Measurements from ENCODE around the gene AJAP1.
"Not testable (repeated sequence)": the region's sequence is repeated elsewhere in the genome, so short reads cannot be mapped to it uniquely, and the experiment has no call there.

Gene AJAP1

DNA sequence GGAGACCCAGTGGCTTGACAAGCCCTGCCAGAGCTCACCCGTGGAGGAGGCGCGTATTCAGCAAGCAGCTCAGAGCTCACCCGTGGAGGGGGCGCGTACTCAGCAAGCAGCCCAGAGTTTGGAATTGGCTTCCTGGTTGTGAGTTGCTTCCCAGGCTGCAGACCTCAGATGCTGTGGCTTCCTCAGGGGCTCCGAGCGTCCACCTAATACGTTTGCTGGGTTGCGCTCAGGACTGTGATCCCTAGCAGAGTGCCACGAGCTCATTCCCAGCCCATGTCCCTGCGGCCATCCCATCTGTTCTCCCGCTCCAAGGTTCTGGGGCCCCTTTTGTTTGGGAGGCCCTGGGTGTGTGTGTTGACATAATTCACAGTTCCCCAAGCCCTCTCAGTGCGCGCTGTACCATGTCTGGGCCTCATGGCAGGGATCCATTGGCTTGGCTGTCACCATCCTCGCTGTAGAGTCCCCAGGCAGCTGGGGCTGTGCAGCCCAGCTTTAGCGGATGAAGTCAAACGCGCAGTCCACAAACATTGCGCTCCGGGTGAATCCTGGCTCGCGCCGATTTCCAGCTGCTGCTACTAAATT lies 3.6 kb downstream of the AJAP1 start:
- no peak for DNase-seq (ENCODE audit: low read depth in 2 of 2)

DNA sequence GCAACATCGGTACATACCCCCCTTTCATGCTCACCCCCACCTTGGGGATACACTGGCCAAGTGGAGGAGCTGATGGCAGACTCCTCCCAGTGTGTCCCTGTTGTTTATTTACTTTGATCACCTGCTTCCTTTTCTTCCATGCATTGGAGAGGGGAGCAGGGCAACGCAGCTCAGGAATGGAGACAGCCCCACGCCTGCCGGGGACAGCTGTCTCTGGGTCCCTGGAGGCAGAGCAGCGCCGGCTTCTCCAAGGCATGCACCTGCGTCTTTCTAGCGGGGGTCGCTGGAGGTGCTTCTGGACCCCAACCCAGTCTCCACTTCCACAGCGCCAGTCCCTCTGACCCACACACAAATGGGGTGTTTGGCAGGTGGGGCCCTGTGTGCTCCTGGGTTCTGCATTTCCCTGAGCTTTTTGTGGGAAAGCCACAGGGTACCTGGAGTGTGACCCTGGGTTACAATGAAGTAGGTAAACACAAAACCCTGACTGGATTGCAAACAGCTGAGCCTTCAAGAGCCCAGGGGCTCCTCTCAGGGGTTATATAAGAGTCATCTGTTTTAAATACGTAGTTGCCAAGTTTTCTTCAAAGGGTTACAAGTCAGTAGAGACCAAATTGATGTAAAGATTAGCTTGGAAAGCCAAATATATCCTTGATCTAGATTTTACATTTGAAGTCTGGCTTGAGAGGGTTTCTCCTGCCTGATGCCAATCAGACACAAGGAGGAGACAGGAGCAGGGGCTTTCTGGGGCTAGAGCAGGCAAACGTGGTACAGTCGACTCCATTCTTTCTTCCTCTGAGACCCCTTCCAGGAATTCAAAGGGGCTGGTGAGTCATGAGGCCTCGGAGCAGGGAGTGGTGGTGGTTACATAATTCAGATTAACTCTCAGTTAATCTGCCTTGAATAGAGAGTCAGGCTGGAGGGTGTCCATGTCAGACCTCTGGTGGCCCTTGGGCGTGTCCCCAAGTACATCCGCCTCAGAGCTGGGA lies 4.5 kb downstream of the AJAP1 start:
- DNase-seq (ENCODE audit: low read depth in 2 of 2), result no peak

DNA sequence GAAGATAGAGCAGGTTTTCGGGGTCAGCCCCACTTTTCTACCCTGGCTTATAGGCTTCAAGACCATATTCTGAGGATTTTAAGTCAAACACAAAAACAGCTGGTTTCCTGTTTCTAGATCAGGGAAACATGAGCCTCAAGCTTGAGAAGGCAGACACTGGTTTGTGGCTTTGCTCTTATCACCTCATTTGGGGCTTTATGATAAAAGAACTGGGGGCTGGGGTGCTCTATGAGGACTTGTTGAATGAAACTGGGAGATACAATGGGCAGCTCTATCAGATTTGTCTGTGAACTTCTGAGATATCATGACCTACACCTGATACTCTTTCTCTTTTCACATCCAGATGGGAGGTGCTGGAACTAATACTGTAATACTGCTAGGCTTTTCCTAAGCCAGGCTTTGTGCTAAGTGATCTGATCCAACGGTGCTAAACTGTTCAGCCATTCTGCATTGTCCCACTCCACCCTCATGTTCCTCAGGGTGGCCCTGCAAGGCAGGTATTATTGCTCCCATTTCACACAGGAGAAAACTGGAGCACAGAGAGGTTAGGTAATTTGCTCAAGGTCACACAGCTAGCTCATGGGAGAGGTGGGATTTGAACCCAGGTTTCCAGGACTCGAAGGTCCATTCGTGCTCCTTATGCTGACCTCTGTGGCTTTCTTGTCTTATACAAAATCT lies 6.6 kb downstream of the AJAP1 start:
- DNase-seq (ENCODE audit: low read depth in 2 of 2), result no peak

DNA sequence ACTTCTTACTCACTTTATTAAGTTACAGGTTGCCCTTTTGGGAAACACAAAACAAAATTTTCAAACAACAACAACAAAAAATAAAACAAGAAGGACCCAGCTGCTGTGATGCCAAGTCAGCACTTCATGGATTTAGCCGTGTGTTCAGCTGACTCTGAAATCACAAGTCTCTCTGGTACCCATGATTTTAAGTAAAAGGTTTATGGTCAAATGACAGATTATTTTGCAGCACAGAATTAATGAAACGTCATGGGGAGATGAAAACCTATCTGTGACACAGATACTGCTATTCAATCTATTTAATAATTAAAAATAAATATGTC lies 7.1 kb downstream of the AJAP1 start:
- no peak for DNase-seq (ENCODE audit: low read depth in 2 of 2)

DNA sequence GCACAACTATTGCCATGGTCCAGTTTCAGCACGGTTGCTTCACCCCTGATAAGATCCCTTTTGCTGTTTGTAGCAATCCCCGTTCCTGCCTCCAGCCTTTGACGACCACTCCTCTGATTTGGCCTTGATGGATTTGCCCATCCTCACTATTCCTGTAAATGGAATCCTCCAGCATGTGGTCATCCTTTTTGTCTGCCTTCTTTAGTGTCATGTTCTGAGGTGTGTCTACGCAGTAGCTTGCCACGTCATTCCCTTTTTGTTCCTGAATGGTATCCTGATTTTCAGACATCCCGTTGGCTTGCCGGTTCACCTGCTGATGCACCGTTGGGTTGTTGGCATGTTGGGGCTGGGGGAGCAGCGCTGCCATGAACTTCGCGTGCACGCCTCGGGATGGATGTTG lies 7.8 kb downstream of the AJAP1 start:
- no peak for DNase-seq (ENCODE audit: low read depth in 2 of 2)

DNA sequence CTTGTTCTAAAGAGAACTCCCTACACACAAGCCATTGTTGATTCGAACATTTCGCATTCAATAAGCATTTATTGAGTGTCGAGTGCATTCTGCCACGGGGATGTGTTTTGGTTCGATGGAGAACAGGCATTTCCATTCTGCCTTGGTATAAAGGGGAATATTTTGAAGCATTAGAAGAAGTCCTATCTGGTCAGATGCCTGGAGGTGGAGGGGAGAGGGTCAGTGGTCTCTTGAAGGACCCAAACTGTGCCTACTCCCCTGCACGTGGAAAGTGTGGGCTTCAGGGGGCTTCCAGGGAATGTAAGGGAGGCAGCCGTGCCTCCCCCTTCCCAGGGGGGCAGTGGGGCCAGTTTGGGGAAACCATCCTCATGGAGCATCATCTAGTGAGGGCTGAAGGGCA lies 8.3 kb downstream of the AJAP1 start:
- DNase-seq (ENCODE audit: low read depth in 2 of 2), result no peak

DNA sequence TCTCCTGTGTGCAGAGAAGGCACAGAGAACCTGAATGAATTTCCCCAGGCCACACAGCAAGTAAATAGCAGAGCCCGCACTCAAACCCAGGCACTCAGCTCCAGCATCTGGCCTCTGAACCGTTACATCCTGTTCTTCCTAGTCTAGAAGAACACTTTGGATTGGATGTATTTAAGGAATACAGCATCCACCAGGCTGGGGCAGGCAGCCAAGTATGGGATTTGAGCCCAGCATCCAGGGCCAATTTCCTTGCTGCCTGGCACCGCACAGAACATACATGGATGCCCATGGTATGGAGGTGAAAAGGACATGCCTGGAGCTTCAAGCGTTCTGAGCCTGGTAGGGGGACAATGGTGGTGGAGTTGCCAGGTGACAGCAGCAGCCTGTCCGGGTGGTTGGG lies 9.7 kb downstream of the AJAP1 start:
- DNase-seq (ENCODE audit: low read depth in 2 of 2), result no peak

DNA sequence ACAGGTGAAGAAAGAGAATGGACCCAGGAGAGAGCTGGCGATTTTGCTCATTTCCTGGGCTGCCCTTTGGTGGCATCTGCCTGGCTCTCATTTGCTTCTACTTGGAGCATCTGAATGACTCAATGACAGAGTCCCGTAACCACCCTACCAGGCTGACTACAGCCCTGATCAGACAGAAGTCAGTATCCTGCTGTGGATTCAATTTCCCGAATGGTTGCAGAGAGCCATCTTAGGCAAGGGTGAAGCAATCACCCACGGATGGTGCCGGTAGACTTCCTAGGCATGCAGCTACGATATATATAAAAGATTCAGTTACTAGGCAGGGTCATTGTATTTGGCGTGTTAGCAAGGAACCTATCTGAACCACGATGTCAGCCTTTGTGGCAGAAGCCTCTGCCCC lies 10.2 kb downstream of the AJAP1 start:
- no peak for DNase-seq (ENCODE audit: low read depth in 2 of 2)

DNA sequence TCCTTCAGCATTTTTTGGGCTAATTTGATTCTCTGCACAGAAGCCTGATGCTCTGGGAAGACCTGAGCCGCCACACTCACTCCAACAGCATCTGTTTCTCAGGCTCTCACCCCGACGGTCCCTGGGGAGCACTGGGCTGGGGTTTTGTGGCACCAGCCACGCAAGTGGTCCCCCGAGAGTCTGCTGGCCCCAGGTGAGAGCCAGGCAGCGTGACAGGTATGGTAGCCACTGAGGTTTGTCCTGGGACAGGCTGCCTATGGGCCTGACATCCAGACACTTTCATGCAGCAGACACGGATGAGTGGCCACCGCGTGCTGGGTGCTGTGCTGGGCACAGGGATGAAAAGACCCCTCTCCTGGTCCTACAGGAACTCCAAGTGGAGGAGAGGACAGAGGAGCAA lies 11.0 kb downstream of the AJAP1 start:
- no peak for DNase-seq (ENCODE audit: low read depth in 2 of 2)

DNA sequence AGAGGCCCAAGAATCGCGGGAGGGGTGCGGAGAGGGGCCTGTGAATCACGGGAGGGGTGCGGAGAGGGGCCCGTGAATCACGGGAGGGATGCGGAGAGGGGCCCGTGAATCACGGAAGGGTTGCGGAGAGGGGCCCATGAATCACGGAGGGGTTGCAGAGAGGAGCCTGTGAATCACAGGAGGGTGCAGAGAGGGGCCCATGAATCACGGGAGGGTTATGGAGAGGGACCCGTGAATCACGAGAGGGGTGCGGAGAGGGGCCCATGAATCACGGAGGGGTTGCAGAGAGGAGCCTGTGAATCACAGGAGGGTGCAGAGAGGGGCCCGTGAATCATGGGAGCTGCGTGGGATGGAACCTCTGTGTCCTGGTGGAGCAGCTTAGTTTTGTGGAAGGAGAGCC lies 12.3 kb downstream of the AJAP1 start:
- DNase-seq (ENCODE audit: low read depth in 2 of 2), result not testable (repeated sequence)

DNA sequence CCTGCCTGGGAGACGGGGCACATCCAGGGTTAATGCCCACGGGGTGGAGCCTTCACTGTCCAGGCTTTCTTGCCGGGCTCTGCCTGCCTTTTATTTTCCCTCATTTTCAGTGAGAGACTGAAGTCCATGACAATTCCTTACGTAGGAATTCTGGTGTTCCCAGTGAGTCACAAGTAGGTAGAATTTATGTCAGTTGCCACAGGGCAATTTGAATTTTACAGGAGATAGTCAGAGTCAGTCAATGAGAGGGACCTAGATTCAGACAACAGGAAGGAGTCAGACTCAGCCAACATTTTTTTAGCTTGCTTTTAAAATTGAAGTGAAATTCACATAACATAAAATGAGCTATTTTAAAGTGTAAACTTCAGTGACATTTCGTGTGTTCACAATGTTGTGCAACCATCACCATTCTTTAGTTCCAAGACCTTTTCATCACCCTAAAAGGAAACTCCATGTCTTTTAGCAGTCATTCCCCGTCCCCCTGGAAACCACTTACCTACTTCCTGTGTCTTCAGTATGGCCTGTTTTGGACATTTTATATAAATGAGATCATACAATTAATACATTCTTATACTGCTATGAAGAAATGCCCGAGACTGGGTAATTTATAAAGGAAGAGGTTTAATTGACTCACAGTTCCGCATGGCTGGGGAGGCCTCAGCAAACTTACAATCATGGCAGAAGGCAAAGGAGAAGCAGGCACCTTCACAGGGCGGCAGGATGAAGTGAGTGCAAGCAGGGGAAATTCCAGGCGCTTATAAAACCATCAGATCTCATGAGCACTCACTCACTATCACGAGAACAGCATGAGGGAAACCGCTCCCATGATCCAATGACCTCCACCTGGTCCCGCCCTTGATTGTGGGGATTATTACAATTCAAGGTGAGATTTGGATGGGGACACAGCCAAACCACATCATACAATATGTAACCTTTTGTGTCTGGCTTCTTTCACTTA lies 14.6 kb downstream of the AJAP1 start:
- DNase-seq (ENCODE audit: low read depth in 2 of 2), result no peak

DNA sequence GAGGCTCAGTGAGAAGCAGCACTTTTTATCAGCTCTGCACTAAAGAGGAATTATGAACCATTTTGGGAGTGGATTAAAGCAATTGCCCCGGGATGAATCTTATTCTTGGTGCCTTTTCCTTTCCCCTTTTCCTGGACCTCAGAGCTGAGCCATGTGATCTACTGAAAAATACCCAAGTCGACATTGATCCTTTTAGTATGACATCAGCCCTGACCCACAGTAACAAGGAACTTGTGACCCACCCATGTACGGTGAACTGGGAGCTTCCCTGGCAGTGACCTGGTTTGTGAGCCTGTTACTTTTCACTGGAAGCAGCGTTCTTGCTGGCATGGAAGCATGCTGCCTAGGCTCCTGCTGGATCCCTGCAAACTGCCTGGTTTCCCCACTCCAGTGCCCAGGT lies 15.9 kb downstream of the AJAP1 start:
- DNase-seq (ENCODE audit: low read depth in 2 of 2), result no peak

DNA sequence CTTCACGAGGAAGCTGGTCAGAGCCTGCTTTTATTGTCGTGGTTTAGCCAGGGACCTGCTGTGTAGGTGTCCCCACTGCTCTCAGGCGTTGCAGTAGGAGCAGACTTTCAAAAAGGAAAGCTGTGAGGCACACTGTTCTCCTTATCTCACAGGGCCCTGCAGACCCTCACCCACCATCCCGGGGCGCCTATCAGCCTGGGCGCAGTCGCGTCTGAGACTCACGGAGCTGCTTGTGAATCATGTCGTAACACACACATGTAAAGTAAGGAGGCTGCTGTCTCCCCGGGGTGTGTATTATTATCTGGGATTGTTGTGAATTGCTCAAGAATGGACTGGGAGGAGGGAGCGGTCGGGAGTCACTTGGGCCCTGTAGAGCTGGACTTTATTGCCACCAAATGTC lies 17.4 kb downstream of the AJAP1 start:
- DNase-seq (ENCODE audit: low read depth in 2 of 2), result no peak

DNA sequence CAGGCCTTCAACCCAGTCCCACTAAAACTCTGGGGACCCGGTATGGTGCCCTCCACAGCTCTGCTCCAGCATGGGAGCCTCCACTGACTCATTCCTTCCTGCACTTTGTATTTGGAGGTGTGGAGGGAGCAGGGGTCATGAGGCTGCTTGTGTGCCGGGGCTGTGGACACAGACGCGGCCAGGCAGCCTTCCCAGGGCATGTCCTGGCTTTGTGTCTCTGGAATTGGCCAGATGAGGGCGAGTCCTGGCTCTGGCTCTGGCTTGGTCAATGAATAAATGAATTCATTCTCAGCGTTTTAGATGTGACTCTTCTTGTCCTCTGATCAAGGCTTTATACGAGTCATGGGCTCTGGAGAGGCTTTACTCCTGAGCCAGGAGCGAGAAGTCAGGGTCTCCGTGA lies 19.1 kb downstream of the AJAP1 start:
- no peak for DNase-seq (ENCODE audit: low read depth in 2 of 2)

DNA sequence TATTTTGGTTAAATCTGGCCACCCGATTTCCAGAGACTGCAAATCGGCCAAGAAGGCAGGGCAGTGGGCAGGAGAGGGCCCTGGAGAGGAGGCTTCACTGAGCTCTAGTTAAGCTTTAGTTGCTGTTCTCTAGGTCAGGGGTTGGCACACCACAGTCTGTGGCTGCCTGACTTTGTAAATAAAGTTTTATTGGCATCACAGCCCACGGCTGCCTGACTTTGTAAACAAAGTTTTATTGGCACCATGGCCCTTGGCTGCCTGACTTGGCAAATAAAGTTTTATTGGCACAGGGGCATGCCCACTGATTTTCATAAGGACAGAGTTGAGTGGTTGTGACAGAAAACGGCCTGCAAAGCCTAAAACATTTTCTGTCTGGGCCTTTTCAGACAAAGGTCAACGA lies 19.7 kb downstream of the AJAP1 start:
- DNase-seq (ENCODE audit: low read depth in 2 of 2), result no peak

DNA sequence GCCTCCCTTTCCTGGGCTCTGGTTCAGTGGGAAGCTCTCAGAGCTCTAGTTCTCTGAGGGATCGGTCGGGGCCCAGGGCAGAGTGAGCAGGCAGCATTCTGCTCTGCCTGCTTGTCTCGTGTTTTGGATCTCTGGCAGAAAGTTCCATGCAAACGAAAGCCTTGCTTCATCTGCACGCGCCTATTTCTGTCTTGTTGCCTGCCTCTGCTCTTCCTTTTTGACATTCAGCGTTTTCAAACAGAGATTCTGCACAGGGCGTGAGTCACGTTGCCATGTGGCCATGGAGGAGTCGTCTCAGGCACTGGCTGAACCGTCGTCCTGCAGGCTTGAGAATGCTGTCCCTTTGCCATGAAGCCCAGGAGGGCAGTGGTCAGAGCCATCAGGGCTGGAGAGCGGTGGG lies 20.3 kb downstream of the AJAP1 start:
- DNase-seq (ENCODE audit: low read depth in 2 of 2), result no peak

DNA sequence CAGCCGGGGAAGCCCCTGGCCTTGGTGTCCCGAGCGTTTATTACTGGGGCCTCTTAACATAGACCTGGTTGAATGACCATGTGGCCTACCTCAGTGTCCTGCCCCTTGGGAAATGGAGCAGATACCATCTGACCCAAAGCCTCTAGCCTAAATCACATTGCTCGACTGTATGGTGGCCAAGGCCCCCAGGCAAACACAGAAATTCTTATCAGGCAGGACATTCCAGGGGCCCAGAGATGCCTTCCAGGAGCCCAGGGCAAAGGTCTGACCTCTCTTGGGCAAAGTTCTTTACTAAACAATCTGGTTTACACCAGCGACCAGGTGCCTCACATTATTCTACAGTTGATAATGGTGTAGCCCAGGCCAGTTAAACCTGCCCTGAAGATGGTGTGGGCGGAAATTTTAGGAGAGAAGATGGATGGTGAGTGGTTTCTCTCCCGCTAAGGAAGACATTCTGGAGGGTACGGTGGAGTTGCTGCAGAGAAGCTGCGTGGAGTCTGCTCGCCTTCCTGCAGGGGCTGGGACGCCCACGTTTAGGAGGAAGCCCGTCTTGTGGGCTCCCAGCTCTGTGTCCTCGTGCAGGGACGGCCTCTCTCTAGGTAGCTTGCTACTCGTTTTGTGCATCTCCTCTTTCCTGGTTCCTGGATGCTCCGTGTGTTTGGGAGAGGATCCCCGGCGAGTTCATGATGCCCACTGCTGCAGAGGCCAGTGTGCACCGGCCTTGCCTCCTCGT lies 21.2 kb downstream of the AJAP1 start:
- no peak for DNase-seq (ENCODE audit: low read depth in 2 of 2)

DNA sequence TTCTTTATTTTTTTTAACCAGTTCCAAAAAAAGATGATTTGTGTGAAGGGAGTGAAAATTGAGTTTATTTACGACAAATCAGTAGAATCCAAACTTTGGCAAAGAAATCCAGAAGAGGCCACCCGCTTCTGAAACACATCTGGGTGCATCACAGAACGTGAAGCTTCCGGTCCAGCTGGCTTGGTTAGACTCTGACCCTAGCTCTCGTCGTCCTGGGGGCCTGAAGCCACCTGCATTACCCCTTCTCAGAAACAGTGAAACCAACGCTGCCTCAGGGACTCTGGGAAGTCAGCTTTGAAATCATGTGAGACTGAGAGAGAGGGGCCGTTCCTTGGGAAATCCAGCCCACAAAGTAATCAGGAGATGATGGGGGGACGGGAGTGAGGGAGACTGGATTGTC lies 21.8 kb downstream of the AJAP1 start:
- no peak for DNase-seq (ENCODE audit: low read depth in 2 of 2)

DNA sequence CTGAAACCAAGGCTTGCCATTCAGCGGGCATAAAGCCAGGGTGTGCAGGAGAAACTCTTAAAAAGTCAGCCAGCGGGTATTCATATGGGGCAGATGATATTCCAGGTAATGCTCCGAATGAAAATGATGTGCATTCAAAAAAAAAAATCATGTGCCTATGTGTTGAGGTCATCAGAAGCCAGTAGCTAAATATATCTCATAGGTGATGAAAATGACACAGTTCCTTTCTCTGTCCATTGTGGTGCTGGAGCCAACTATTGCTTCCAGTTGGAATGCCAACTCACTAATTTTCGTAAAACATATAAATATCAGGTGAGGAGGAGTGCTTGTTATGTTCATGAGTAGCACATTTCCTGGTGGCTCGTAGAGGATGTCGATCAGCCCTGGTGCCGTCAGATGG lies 23.2 kb downstream of the AJAP1 start:
- no peak for DNase-seq (ENCODE audit: low read depth in 2 of 2)

DNA sequence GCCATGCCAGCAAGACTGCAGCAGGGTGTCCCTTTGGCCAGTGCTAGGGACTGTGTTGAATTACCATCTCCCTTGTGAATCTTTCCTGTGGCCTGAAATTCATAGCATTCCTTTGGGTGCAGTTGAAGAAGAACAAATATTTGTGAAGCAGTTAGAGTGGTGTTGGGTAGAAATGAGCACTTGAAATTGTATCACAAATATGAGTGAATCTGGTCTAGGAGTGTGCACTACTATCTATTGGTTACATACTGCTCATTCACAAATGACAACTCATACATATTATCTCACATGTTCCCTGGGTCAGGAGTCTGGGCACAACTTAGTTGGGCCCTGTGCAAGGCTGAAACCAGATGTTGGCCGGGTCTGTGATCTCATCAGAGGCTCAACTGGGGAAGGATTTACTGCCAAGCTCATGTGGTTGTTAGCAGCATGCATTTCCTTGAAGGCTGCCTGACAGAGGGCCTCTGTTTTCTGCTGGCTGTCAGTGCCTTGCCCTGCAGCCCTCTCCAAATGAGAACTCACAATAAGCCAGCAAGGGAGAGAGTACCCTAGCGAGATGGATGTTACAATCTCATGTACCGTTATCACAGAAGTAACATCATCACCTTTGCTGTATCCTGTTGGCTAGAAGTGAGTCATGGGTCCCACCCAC lies 23.8 kb downstream of the AJAP1 start:
- DNase-seq (ENCODE audit: low read depth in 2 of 2), result no peak

DNA sequence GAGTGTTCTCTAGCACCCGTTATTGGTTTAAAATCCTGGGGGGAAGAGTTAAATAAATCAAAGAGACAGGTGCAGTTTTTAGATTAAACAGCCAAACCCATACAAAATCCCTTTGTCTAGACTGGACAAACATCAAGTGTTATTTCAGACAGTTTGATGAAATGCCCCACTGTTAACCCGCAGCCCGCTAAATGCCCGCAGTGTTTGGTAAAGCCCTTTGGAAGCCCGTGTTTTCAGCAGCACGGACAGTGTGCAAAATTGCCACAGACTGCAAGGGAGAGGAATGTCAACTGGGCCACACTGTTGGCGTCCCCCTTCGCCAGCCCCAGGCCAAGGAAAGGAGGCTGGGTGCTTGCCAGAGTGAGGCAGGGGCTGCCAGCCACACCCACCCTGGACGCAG lies 26.6 kb downstream of the AJAP1 start:
- DNase-seq (ENCODE audit: low read depth in 2 of 2), result no peak

Data from activated CD4-positive, alpha-beta T cell treated with anti-CD3 and anti-CD28 coated beads for 24 hours (primary cell).